ENCODE data around the gene CASP2. TPM values are rescaled to one million over a fixed set of nuclear protein-coding genes. Genes with fewer than 3 reads are reported as not detected.

CASP2 gene
- total and polyA plus RNA-seq, 2 of the 8 experiments (the other 6 are each of a cell fraction or from before 2014, with no cell fraction given) = 23.7 to 35.3 TPM

DNA sequence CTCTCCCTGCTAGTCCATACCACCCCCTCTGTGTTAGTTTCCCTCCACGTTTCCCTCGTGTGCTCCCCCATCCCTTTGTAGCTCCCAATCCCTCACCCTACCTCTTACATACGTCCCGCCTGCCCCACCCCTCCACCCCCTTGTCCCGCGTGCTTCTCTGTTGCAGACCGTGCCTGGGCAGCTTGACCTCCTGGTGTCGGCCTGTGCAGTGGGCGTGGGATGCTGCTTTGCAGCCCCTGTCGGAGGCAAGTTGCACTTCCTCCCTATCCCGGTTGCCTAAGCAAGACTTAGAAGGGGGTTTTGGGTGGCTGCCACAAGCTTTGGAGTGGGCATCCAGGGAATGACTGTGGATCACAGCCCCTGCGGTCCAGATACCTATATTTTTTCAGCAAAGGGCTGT lies 35.5 kb downstream of the CASP2 start:
- H3K4me3 ChIP-seq (ENCODE audit: extremely low read depth in 1 of 4, insufficient read depth in 2 of 4, low read depth in 3 of 4, low read length in 4 of 4) = no peak overlapping the region
- no peak overlapping the region for H3K23ac ChIP-seq (ENCODE audit: insufficient read length)
- H4K91ac ChIP-seq (replicated peaks; ENCODE audit: insufficient read length, low read length) = no peak overlapping the region
- no peak overlapping the region for H3K27ac ChIP-seq (ENCODE audit: low read depth, low read length)
- H3K4ac ChIP-seq (replicated peaks; ENCODE audit: insufficient read length, low read depth, low read length) = no peak overlapping the region
- ChIA-PET CTCF (ENCODE audit: partially characterized antibody) (interaction anchor here (0.9 to 4.5 kb wide), 8 partner anchors 10 to 60 kb away, joined by 3 to 30 read pairs (median 4); no protein-coding TSS in a partner anchor), POLR2A (ENCODE audit: partially characterized antibody) (interaction anchor here (0.8 to 1.6 kb wide), 2 partner anchors 22 to 82 kb away, joined by 3 to 6 read pairs; no protein-coding TSS in a partner anchor)
- H2AK5ac ChIP-seq (ENCODE audit: low read depth, low read length) = no peak overlapping the region
- H3K9me3 ChIP-seq (ENCODE audit: insufficient read depth in 2 of 2, low read depth in 1 of 2, low read length in 1 of 2) = no peaks in the 10 kb centered on the region
- no peak overlapping the region for H2BK120ac ChIP-seq (replicated peaks; ENCODE audit: low read depth, low read length)
- peak overlapping the region; percentile 27; the same call in 1 of the 2 replicates for H2BK5ac ChIP-seq (ENCODE audit: low read depth, low read length)
- H4K5ac ChIP-seq (ENCODE audit: insufficient read length, low read depth, low read length) = no peak overlapping the region
- H3K36me3 ChIP-seq (ENCODE audit: control insufficient read depth in 2 of 4, insufficient read depth in 4 of 4, low read length in 3 of 4) = no peaks in the 10 kb centered on the region
- no peak overlapping the region for H3K18ac ChIP-seq (ENCODE audit: extremely low read depth, low read length)
- FAIRE-seq (no peak), DNase-seq (ENCODE audit: low read depth in 1 of 2, low spot score in 2 of 2) (no peak)
- H3K79me2 ChIP-seq (ENCODE audit: control insufficient read depth in 1 of 2, insufficient read depth in 2 of 2, low read length in 2 of 2) = no peaks in the 10 kb centered on the region
- 0 out of 2 replicates have a peak overlapping the region, but pooled peaks have one; percentile 11 for H4K8ac ChIP-seq (ENCODE audit: extremely low read depth, insufficient read depth, low read length)
- H3K23me2 ChIP-seq (ENCODE audit: low read depth, low read length) = no peaks in the 10 kb centered on the region
- H2BK20ac ChIP-seq (ENCODE audit: low read length) = 0 out of 2 replicates have a peak overlapping the region, but pooled peaks have one; percentile 36
- no peak overlapping the region for H3K9ac ChIP-seq (replicated peaks in 1 of 4; ENCODE audit: extremely low read depth in 1 of 4, low read depth in 3 of 4, low read length in 3 of 4)
- H2BK12ac ChIP-seq (ENCODE audit: low read depth, low read length) = no peak overlapping the region; the same call in 1 of the 2 replicates
- H2BK15ac ChIP-seq (ENCODE audit: low read length) = peak overlapping the region; percentile 61; the same call in 1 of the 2 replicates
- H3K56ac ChIP-seq (replicated peaks; ENCODE audit: insufficient read length, low read depth, low read length) = no peak overlapping the region
- H3K27me3 ChIP-seq (replicated peaks in 1 of 4; ENCODE audit: control insufficient read depth in 3 of 4, extremely low read depth in 1 of 4, insufficient read depth in 3 of 4, low read length in 3 of 4) = no peaks in the 10 kb centered on the region
- peak overlapping the region; percentile 31; the same call in 1 of the 2 replicates for H2AFZ ChIP-seq (ENCODE audit: low read length)
- H3K14ac ChIP-seq (ENCODE audit: insufficient read length) = no peak overlapping the region
- WGBS, 2 experiments (ENCODE audit: extremely low coverage in 1 of 2, insufficient coverage in 1 of 2, insufficient read length in 1 of 2, insufficient replicate concordance in 2 of 2, low coverage in 1 of 2, low lambda C conversion rate in 2 of 2, missing lambda C conversion rate in 1 of 2) = 77% methylated on average over 10 of the region's 12 CpGs; no CpG with 5 or more reads in 1 of the 2 experiments
- H3K4me2 ChIP-seq (ENCODE audit: insufficient read depth in 1 of 2, low read depth in 2 of 2, low read length in 2 of 2) = no peak overlapping the region
- no peaks in the 10 kb centered on the region for H4K20me1 ChIP-seq (replicated peaks in 1 of 2; ENCODE audit: control insufficient read depth in 1 of 2, insufficient read depth in 2 of 2, low read length in 2 of 2)
- no peaks in the 10 kb centered on the region for H3K79me1 ChIP-seq (ENCODE audit: low read depth, low read length)
- peaks cover 0 to 5% (median 0%) of the 10 kb centered on the region in 4 experiments; a peak in 1 of 7 replicates for H3K4me1 ChIP-seq (replicated peaks in 1 of 4; ENCODE audit: control insufficient read depth in 3 of 4, insufficient read depth in 4 of 4, low read length in 3 of 4)
- TF ChIP-seq SP2 (IDR thresholded peaks at IDR 0.05; ENCODE audit: low read length) (no peak), CHD1 (IDR thresholded peaks at IDR 0.05; ENCODE audit: low read depth, low read length) (no peak), CHD2 (IDR thresholded peaks at IDR 0.05; ENCODE audit: low read length) (no peak), CEBPB (IDR thresholded peaks at IDR 0.05; ENCODE audit: low read depth, low read length) (no peak), TCF12 (IDR thresholded peaks at IDR 0.05; ENCODE audit: low read depth, low read length) (no peak), ATF2 (IDR thresholded peaks at IDR 0.05; ENCODE audit: low read length) (no peak), POU5F1 (IDR thresholded peaks at IDR 0.05; ENCODE audit: low read depth, low read length) (no peak), EGR1 (IDR thresholded peaks at IDR 0.05; ENCODE audit: borderline replicate concordance, low read depth, low read length) (no peak), BACH1 (IDR thresholded peaks at IDR 0.05; ENCODE audit: low read length) (no peak), CBX8 (IDR thresholded peaks at IDR 0.05; ENCODE audit: borderline replicate concordance, low read depth, low read length) (no peak), ASH2L (IDR thresholded peaks at IDR 0.05; ENCODE audit: low read length) (no peak), E2F6 (IDR thresholded peaks at IDR 0.05) (no peak), NRF1 (IDR thresholded peaks at IDR 0.05; ENCODE audit: low read depth, low read length) (no peak)

All from H1 (cell line).